HepG2 (cell line): Measurements from ENCODE around the gene SRSF10. TPM values are rescaled to one million over a fixed set of nuclear protein-coding genes. Genes with fewer than 3 reads are reported as not detected.
A peak's percentile ranks its signal among the peaks of the same experiment; 100 is the strongest.

Experiments used
- ATAC-seq: fragments of 200-7000 bp; cut with Tn5 transposase; 3 replicates; pipeline ENCODE4 v1.9.1; 2020; ENCODE audit warnings: mild to moderate bottlenecking, moderate library complexity
- BruUV-seq: library from RNA; stranded (reverse); fragments of 400-500 nt; replicated peaks from 2 replicates; lab custom pipeline; 2021; lab: Mats Ljungman, UMichigan
- CTCF ChIA-PET: fragments of 300-600 bp; formaldehyde crosslinking; extraction: SDS; loops from one replicate; lab custom pipeline; 2021; ENCODE audit warnings: low total read pairs, inconsistent platforms, low intra/inter-chr PET ratio; lab: Yijun Ruan, JAX
- POLR2A ChIA-PET: fragments of 350-600 bp; sonication (Branson Sonifier 250); formaldehyde crosslinking; loops from one replicate; lab custom pipeline; 2020; ENCODE audit warnings: antibody characterized with exemption, inconsistent platforms; lab: Yijun Ruan, JAX
- DNase-seq: peaks from one replicate; pipeline ENCODE4 v3.0.0-alpha.2; 2015; ENCODE audit warnings: low spot score
- FAIRE-seq: peaks from 3 replicates; lab custom pipeline; 2011; peaks lifted over from hg19 to GRCh38; lab: Jason Lieb, UNC
- H2AFZ ChIP-seq: one replicate; pipeline ENCODE4 v1.6.1; 2011; ENCODE audit warnings: low read length, inconsistent platforms
- H3K27ac ChIP-seq: fragments of 300-600 bp; 3 replicates; pipeline ENCODE4 v1.8.0; 2011; ENCODE audit warnings: mixed run types, mild to moderate bottlenecking, mixed read lengths, low read length, inconsistent platforms; ENCODE audit not compliant: insufficient read depth; ENCODE audit errors: extremely low read length
- H3K27me3 ChIP-seq, 2 experiments: fragments of 200-600 bp in 1 of 2; 2 replicates in 1 of 2; 3 replicates in 1 of 2; pipeline versions ENCODE4 v1.6.0 to v1.8.0; 2011; ENCODE audit warnings: low read length in 2 of 2, mild to moderate bottlenecking in 2 of 2, moderate library complexity in 2 of 2, inconsistent platforms in 1 of 2; ENCODE audit not compliant: insufficient read depth in 2 of 2, control insufficient read depth in 1 of 2
- H3K36me3 ChIP-seq, 2 experiments: fragments of 200-600 bp in 1 of 2; replicated peaks in 1 of 2; 2 replicates in 1 of 2; 3 replicates in 1 of 2; pipeline versions ENCODE4 v1.5.1 to v1.8.0; 2011; ENCODE audit warnings: low read length in 2 of 2, inconsistent platforms in 1 of 2; ENCODE audit not compliant: insufficient read depth in 2 of 2, control insufficient read depth in 1 of 2
- H3K4me1 ChIP-seq: 2 replicates; pipeline ENCODE4 v1.5.1; 2012; ENCODE audit warnings: low read length, inconsistent platforms; ENCODE audit not compliant: insufficient read depth
- H3K4me2 ChIP-seq: 2 replicates; pipeline ENCODE4 v1.6.0; 2011; ENCODE audit warnings: low read depth, low read length, inconsistent platforms
- H3K4me3 ChIP-seq, 3 experiments: fragments of 200-600 bp in 1 of 3; sonication (generic), shearing (Covaris generic) in 1 of 3; replicated peaks in 1 of 3; 2 replicates each; pipeline ENCODE4 v1.5.1; 2011 to 2016; ENCODE audit warnings: low read length in 3 of 3, inconsistent platforms in 2 of 3, low read depth in 2 of 3, mild to moderate bottlenecking in 2 of 3, control low read depth in 1 of 3, mixed read lengths in 1 of 3; ENCODE audit not compliant: insufficient read depth in 1 of 3
- H3K79me2 ChIP-seq: one replicate; pipeline ENCODE4 v1.6.1; 2011; ENCODE audit warnings: low read length, inconsistent platforms; ENCODE audit not compliant: insufficient read depth
- H3K9ac ChIP-seq: 2 replicates; pipeline ENCODE4 v1.6.0; 2011; ENCODE audit warnings: mild to moderate bottlenecking, low read depth, low read length, inconsistent platforms; ENCODE audit not compliant: insufficient read depth
- H3K9me3 ChIP-seq: 2 replicates; pipeline ENCODE4 v1.5.1; 2012; ENCODE audit warnings: mild to moderate bottlenecking, low read length
- H4K20me1 ChIP-seq: 2 replicates; pipeline ENCODE4 v1.6.0; 2011; ENCODE audit warnings: inconsistent platforms, mild to moderate bottlenecking, low read length, moderate library complexity; ENCODE audit not compliant: insufficient read depth
- ADNP ChIP-seq: sonication (generic); formaldehyde crosslinking; IDR thresholded peaks from 2 replicates; pipeline ENCODE4 v1.4.0; 2020; ENCODE audit warnings: missing genetic modification reagents
- ARNT2 ChIP-seq: sonication (generic); formaldehyde crosslinking; IDR thresholded peaks from 2 replicates; pipeline ENCODE4 v1.8.0; 2022; ENCODE audit warnings: mild to moderate bottlenecking, low read depth, missing genetic modification reagents, moderate library complexity
- BCL3 ChIP-seq: sonication (generic); formaldehyde crosslinking; IDR thresholded peaks from 2 replicates; pipeline ENCODE4 v1.5.1; 2020; ENCODE audit warnings: mild to moderate bottlenecking, missing genetic modification reagents, moderate library complexity
- CBX1 ChIP-seq: IDR thresholded peaks from one replicate; pipeline ENCODE4 v1.6.1; 2016; ENCODE audit warnings: antibody characterized with exemption, low read depth
- CCDC6 ChIP-seq: sonication (generic); formaldehyde crosslinking; IDR thresholded peaks from 2 replicates; pipeline ENCODE4 v1.8.1; 2022; ENCODE audit warnings: mild to moderate bottlenecking, missing genetic modification reagents, moderate library complexity
- MTA1 ChIP-seq: sonication (generic); formaldehyde crosslinking; IDR thresholded peaks from 2 replicates; pipeline ENCODE4 v1.4.0; 2020; ENCODE audit warnings: missing genetic modification reagents, mild to moderate bottlenecking, borderline replicate concordance
- MTF2 ChIP-seq: sonication (generic); formaldehyde crosslinking; IDR thresholded peaks from 2 replicates; pipeline ENCODE4 v1.5.0; 2020; ENCODE audit warnings: missing genetic modification reagents, borderline replicate concordance
- PLSCR1 ChIP-seq: sonication (generic); formaldehyde crosslinking; IDR thresholded peaks from 2 replicates; pipeline ENCODE4 v1.5.0; 2020; ENCODE audit warnings: missing genetic modification reagents, mild to moderate bottlenecking, borderline replicate concordance
- ZBTB33 ChIP-seq: sonication (generic); formaldehyde crosslinking; IDR thresholded peaks from 2 replicates; pipeline ENCODE4 v1.4.0; 2020; ENCODE audit warnings: missing genetic modification reagents
- ZNF703 ChIP-seq: sonication (generic); formaldehyde crosslinking; IDR thresholded peaks from 2 replicates; pipeline ENCODE4 v1.5.1; 2020; ENCODE audit warnings: missing genetic modification reagents, mild to moderate bottlenecking, moderate library complexity, borderline replicate concordance
- WGBS: methylation state at CpG from one replicate; pipeline ENCODE4 v1.1.6; 2017; ENCODE audit warnings: low lambda C conversion rate; 5-methylcytosine and 5-hydroxymethylcytosine counted together
- in situ Hi-C: cut with HindIII; loops from 2 replicates; pipeline ENCODE4 v1.10.0; 2017; ENCODE audit warnings: low pct_unique_long_range_greater_than_20kb; ENCODE audit not compliant: extremely low pct_ligation_motif_present
- intact Hi-C: fragments of 100-400 bp; cut with micrococcal nuclease; formaldehyde crosslinking; loops from one replicate; pipeline ENCODE4 v1.10.0; 2022; ENCODE audit not compliant: unreplicated experiment
- polyA plus RNA-seq, 8 experiments: library from polyadenylated mRNA; depleted of rRNA in 3 of 8; stranded (reverse) in 7 of 8; unstranded in 1 of 8; fragments of >200 nt; fragmentation: Illumina TruSeq in 4 of 8; extraction: Trizol in 4 of 8; gene quantifications; 2 replicates each; pipeline versions ENCODE4 v1.2.1 to v1.2.3, GENCODE V29; 2011 to 2016; ENCODE audit warnings: low read depth in 4 of 8, missing spikeins in 1 of 8, mixed read lengths in 1 of 8; ENCODE audit not compliant: insufficient read depth in 1 of 8
- total RNA-seq, 5 experiments: library from RNA; depleted of rRNA; stranded (reverse); fragments of >200 nt; fragmentation: Illumina TruSeq; extraction: Trizol; gene quantifications; 2 replicates each; pipeline ENCODE4 v1.2.3, GENCODE V29; 2016; ENCODE audit warnings: low read depth in 1 of 5

SRSF10 gene
- total and polyA plus RNA-seq, 2 of the 13 experiments (the other 11 are each of a cell fraction or from before 2014, with no cell fraction given) = 126 to 186 TPM

- ChIA-PET CTCF (no interaction called here), POLR2A (no interaction called here)
- Histone ChIP-seq H3K36me3 (no peaks in the 10 kb centered on the region), H4K20me1 (no peaks in the 10 kb centered on the region), H3K9me3 (no peaks in the 10 kb centered on the region), H3K27me3 (no peaks in the 10 kb centered on the region), H3K4me2 (no peak overlapping the region), H3K79me2 (peaks cover 6% of the 10 kb centered on the region), H3K9ac (peak overlapping the region; percentile 24), H3K4me1 (peaks cover 36% of the 10 kb centered on the region), H3K4me3 (no peak overlapping the region), H2AFZ (no peak overlapping the region), H3K27ac (no peak overlapping the region)
- ATAC-seq (no peak), FAIRE-seq (no peak), DNase-seq (peak; percentile 45)
- in situ Hi-C loops (no loop called here), intact Hi-C loops (no loop called here)
- 89% methylated on average over 5 of the region's 5 CpGs for WGBS
- TF ChIP-seq MTF2 (no peak), PLSCR1 (CRISPR knock-in tag) (no peak), ZBTB33 (CRISPR knock-in tag) (no peak), ARNT2 (no peak), CCDC6 (CRISPR knock-in tag) (no peak), BCL3 (CRISPR knock-in tag) (no peak), ADNP (CRISPR knock-in tag) (no peak), CBX1 (no peak), MTA1 (no peak), ZNF703 (no peak)
- BruUV-seq = no TSS peak
These were observed 4.5 kb upstream of the SRSF10 start for GRCh38 chr1:23984417-23985186.
